Keratinocyte (primary cell): ENCODE results near the gene HPS1. TPM values are rescaled to one million over a fixed set of nuclear protein-coding genes. Genes with fewer than 3 reads are reported as not detected.

ENCODE experiments used
- DNase-seq: peaks from one replicate; pipeline ENCODE4 v3.0.0-alpha.2; 2011; ENCODE audit warnings: low read depth, missing footprints, low spot score
- FAIRE-seq: peaks from 2 replicates; lab custom pipeline; 2011; peaks lifted over from hg19 to GRCh38; lab: Jason Lieb, UNC
- H2AFZ ChIP-seq: 2 replicates; pipeline ENCODE4 v1.6.0; 2012; ENCODE audit warnings: low read length, control low read depth, inconsistent platforms; ENCODE audit not compliant: control insufficient read depth
- H3K27ac ChIP-seq: 2 replicates; pipeline ENCODE4 v1.5.1; 2011; ENCODE audit warnings: low read length; ENCODE audit not compliant: control insufficient read depth, insufficient read depth
- H3K27me3 ChIP-seq: 3 replicates; pipeline ENCODE4 v1.6.0; 2011; ENCODE audit warnings: low read length; ENCODE audit not compliant: control insufficient read depth, insufficient read depth; ENCODE audit errors: extremely low read depth
- H3K36me3 ChIP-seq, 2 experiments: 2 replicates in 1 of 2; 3 replicates in 1 of 2; pipeline ENCODE4 v1.5.1; 2011; ENCODE audit warnings: low read length in 2 of 2, mild to moderate bottlenecking in 1 of 2; ENCODE audit not compliant: control insufficient read depth in 2 of 2, insufficient read depth in 2 of 2; ENCODE audit errors: extremely low read depth in 1 of 2
- H3K4me1 ChIP-seq: 3 replicates; pipeline ENCODE4 v1.5.1; 2011; ENCODE audit warnings: low read length; ENCODE audit not compliant: control insufficient read depth, insufficient read depth; ENCODE audit errors: extremely low read depth
- H3K4me2 ChIP-seq: 3 replicates; pipeline ENCODE4 v1.6.0; 2011; ENCODE audit warnings: low read depth, low read length; ENCODE audit not compliant: control insufficient read depth, insufficient read depth; ENCODE audit errors: extremely low read depth
- H3K4me3 ChIP-seq, 3 experiments: fragments of 200-600 bp in 1 of 3; sonication (generic) in 1 of 3; 2 replicates in 2 of 3; 3 replicates in 1 of 3; pipeline ENCODE4 v1.5.1; 2011 to 2016; ENCODE audit warnings: low read length in 3 of 3, mild to moderate bottlenecking in 3 of 3, control low read depth in 2 of 3, inconsistent platforms in 1 of 3, low read depth in 1 of 3, mixed read lengths in 1 of 3, mixed run types in 1 of 3, moderate library complexity in 1 of 3; ENCODE audit not compliant: control insufficient read depth in 2 of 3, insufficient read depth in 2 of 3; ENCODE audit errors: extremely low read depth in 1 of 3
- H3K79me2 ChIP-seq: 2 replicates; pipeline ENCODE4 v1.6.0; 2012; ENCODE audit warnings: low read length; ENCODE audit not compliant: control insufficient read depth, insufficient read depth
- H3K9ac ChIP-seq: 3 replicates; pipeline ENCODE4 v1.6.0; 2011; ENCODE audit warnings: low read length; ENCODE audit not compliant: control insufficient read depth, insufficient read depth; ENCODE audit errors: extremely low read depth
- H3K9me1 ChIP-seq: 3 replicates; pipeline ENCODE4 v1.6.0; 2011; ENCODE audit warnings: low read length; ENCODE audit not compliant: control insufficient read depth, insufficient read depth; ENCODE audit errors: extremely low read depth
- H3K9me3 ChIP-seq: 2 replicates; pipeline ENCODE4 v1.5.1; 2012; ENCODE audit warnings: low read depth, low read length; ENCODE audit not compliant: control insufficient read depth
- H4K20me1 ChIP-seq: 3 replicates; pipeline ENCODE4 v1.6.0; 2011; ENCODE audit warnings: low read length; ENCODE audit not compliant: control insufficient read depth, insufficient read depth; ENCODE audit errors: extremely low read depth
- CTCF ChIP-seq, 3 experiments: IDR thresholded peaks in 1 of 3; conservative IDR thresholded peaks in 1 of 3; optimal IDR thresholded peaks in 1 of 3; 2 replicates in 2 of 3; 3 replicates in 1 of 3; pipeline versions ENCODE3 to v1.5.1; 2011; ENCODE audit warnings: low read length in 3 of 3, mild to moderate bottlenecking in 3 of 3, moderate library complexity in 2 of 3, control low read depth in 1 of 3, inconsistent platforms in 1 of 3; ENCODE audit not compliant: insufficient read depth in 2 of 3; ENCODE audit errors: extremely low read depth in 1 of 3
- EZH2 ChIP-seq: IDR thresholded peaks from one replicate; pipeline ENCODE4 v1.6.1; 2012; ENCODE audit warnings: inconsistent platforms, mild to moderate bottlenecking, low read length, moderate library complexity
- dilution Hi-C: fragments of 300-500 bp; cut with MboI; formaldehyde crosslinking; loops from one replicate; pipeline ENCODE4 v1.7.0; 2020; ENCODE audit warnings: low sequenced_read_pairs; ENCODE audit not compliant: extremely low pct_ligation_motif_present
- polyA plus RNA-seq, 5 experiments: library from polyadenylated mRNA; depleted of rRNA in 3 of 5; stranded (reverse) in 3 of 5; stranded (forward) in 1 of 5; unstranded in 1 of 5; fragments of >200 nt; gene quantifications; 1 replicate in 1 of 5; 2 replicates in 3 of 5; 3 replicates in 1 of 5; pipeline versions ENCODE4 v1.2.1 to v1.2.3, GENCODE V29; 2011 to 2012; ENCODE audit warnings: missing spikeins in 2 of 5, low read depth in 1 of 5, low replicate concordance in 1 of 5

HPS1 gene
- polyA plus RNA-seq, 1 donor (not counting 4 experiments of a cell fraction or from before 2014, with no cell fraction given) = 39.4 TPM

GRCh38 chr10:98433881-98434732 is 12.6 kb downstream of the HPS1 start:
- H3K27me3 ChIP-seq = no peaks in the 10 kb centered on the region
- no peaks in the 10 kb centered on the region for H4K20me1 ChIP-seq
- H2AFZ ChIP-seq = no peak overlapping the region
- H3K9me1 ChIP-seq = no peaks in the 10 kb centered on the region
- dilution Hi-C loops = no loop called here
- peaks cover 15 to 38% of the 10 kb centered on the region in 2 experiments for H3K36me3 ChIP-seq
- no peaks in the 10 kb centered on the region for H3K79me2 ChIP-seq
- H3K4me2 ChIP-seq = no peak overlapping the region
- H3K9me3 ChIP-seq = no peaks in the 10 kb centered on the region
- H3K27ac ChIP-seq = no peak overlapping the region
- DNase-seq (no peak), FAIRE-seq (no peak)
- H3K4me1 ChIP-seq = no peaks in the 10 kb centered on the region
- TF ChIP-seq EZH2 (no peak), CTCF (optimal IDR thresholded peaks at IDR 0.05 in 1 of 3, IDR thresholded peaks at IDR 0.05 in 1 of 3, conservative IDR thresholded peaks at IDR 0.05 in 1 of 3; ENCODE audit: extremely low read depth in 1 of 3, insufficient read depth in 2 of 3, low read length in 3 of 3) (no peak)
- no peak overlapping the region for H3K4me3 ChIP-seq
- no peak overlapping the region for H3K9ac ChIP-seq

DNA sequence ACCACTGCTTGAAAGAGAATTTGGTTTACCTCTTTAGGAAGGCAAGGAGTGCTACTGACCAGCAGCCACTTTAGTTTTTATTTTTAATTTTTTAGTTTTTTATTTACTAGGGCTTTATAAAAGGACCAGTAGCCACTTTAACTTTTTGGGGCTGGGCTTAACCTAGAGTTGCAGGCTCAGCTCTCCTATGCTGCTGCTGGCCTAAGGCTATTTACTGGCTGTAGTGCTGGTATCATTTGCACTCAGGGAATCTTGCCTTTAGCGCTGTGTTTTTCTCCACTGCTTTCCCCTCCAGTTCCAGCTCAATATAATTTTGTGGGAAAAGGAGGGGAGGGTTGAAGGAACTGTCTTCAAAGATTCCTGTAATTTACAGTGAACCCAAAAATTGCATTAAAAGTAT is 13.4 kb downstream of the HPS1 start:
- dilution Hi-C loops = no loop called here
- FAIRE-seq (no peak), DNase-seq (no peak)
- H3K36me3 ChIP-seq = peaks cover 15 to 36% of the 10 kb centered on the region in 2 experiments
- H3K79me2 ChIP-seq = no peaks in the 10 kb centered on the region
- H3K4me2 ChIP-seq = no peak overlapping the region
- H3K27ac ChIP-seq = no peak overlapping the region
- no peaks in the 10 kb centered on the region for H3K9me3 ChIP-seq
- no peaks in the 10 kb centered on the region for H3K27me3 ChIP-seq
- H3K4me3 ChIP-seq = no peak overlapping the region
- H3K9ac ChIP-seq = no peak overlapping the region
- no peaks in the 10 kb centered on the region for H3K4me1 ChIP-seq
- no peak for TF ChIP-seq CTCF (optimal IDR thresholded peaks at IDR 0.05 in 1 of 3, IDR thresholded peaks at IDR 0.05 in 1 of 3, conservative IDR thresholded peaks at IDR 0.05 in 1 of 3; ENCODE audit: extremely low read depth in 1 of 3, insufficient read depth in 2 of 3, low read length in 3 of 3)
- TF ChIP-seq EZH2 = no peak
- no peaks in the 10 kb centered on the region for H4K20me1 ChIP-seq
- no peak overlapping the region for H2AFZ ChIP-seq
- no peaks in the 10 kb centered on the region for H3K9me1 ChIP-seq
